Smooth muscle cell of the coronary artery (primary cell): ENCODE results near the gene XRCC6. TPM values are rescaled to one million over a fixed set of nuclear protein-coding genes. Genes with fewer than 3 reads are reported as not detected.

Experiments used
- total RNA-seq: library from RNA; depleted of rRNA; stranded (reverse); fragments of >200 nt; gene quantifications from 2 replicates; pipeline ENCODE4 v1.2.3, GENCODE V29; 2014; ENCODE audit warnings: low replicate concordance

Gene XRCC6
- 210 and 290 TPM in 2 replicates for total RNA-seq

GRCh38 chr22:41621099-41621910 lies at the start of gene XRCC6:
TSS of gene XRCC6 (plus strand) at chr22:41621295. CDS start at chr22:41622005, 710 bp downstream.

GRCh38 chr22:41589391-41590241 lies 31.5 kb upstream of the XRCC6 start, which contains the start of gene PMM1:
TSS of gene PMM1 (minus strand) at chr22:41589840. CDS start at chr22:41589805, 35 bp downstream.

DNA sequence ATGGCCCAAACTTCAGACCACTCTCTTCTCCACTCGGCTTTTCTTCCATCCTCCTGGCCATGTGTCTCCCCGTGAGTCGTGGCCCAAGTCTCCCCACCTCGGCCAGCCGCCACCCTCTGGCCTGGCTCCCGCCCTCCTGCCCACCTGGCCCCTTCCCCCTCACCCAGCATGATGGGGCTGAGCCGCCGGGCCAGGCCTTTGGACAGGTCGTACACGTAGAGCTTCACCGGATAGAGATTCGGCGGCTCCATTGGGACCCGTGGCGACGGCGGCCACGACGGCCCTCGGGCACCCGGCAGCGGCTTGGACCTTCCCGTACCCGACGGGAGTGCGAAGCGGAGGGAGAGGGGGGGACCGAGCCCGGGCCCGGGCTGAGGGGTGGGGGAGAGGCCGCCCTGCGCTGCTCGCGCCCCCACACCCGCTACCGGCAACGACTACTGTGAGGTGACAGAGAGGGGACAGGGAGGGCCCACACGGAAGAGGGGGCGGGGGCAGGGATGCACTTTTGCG lies 451 bp upstream of the XRCC6 start, which contains the start of gene DESI1:
TSS of gene DESI1 (minus strand) at position 455 of the 510 bp plus-strand sequence. CDS start at position 251, 204 bp downstream.

DNA sequence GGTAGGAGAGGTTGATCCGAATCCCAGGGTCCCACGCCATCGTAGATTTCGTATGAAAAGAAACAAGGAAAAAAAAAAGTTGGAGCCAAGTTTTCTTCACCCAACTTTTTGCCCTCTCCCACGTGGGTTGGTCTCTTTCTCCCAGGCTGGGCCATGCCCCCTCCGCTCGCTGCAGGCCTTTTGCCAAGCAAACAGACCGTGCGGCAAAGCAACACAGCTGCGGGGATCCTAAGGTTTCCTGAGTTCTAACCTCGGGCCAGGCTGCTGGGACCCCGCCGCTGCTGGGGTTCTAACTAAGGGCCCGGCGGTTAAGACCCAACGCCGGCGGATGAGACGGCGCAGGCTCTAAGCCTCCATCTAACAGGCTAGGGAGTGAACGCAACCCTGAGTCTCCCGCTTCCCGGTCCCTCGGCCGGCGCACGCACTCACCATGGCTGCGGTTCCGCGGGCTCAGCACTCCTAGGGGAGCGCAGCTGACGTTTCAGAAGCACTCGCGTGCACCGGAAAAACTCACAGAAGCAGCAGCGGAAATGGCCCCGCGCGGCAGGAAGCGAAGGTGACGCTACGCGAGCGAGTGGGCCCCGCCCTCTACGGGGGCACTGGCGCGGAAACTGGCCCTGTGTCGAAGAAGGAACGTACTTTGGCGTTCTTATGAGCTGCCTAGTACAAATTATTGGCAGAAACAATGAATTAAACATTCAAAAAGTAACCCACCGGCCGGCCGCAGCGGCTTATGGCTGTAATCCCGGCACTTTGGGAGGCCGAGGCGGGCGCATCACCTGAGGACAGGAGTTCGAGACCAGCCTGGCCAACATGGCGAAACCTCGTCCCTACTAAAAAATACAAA lies 67.5 kb downstream of the XRCC6 start, which contains the start of gene SNU13:
TSS of gene SNU13 (minus strand) at position 503 of the 847 bp plus-strand sequence. CDS start at position 432, 71 bp downstream.

GRCh38 chr22:41699264-41700107 lies 78.4 kb downstream of the XRCC6 start, which contains the start of gene MEI1:
TSS of gene MEI1 (plus strand) at chr22:41699503. CDS start at chr22:41699539, 36 bp downstream.

Other genes with a start within 250 kb of the XRCC6 start
- gene TEF, start 239.4 kb upstream of the XRCC6 start, total RNA-seq: 4.5 and 10.5 TPM in 2 replicates
- gene TOB2, start 174.5 kb upstream of the XRCC6 start, total RNA-seq: 10.1 TPM in 2 replicates
- gene PHF5A, start 152.6 kb upstream of the XRCC6 start, total RNA-seq: 59.8 and 62.2 TPM in 2 replicates
- gene ACO2, start 152.2 kb upstream of the XRCC6 start, total RNA-seq: 67.7 and 78.2 TPM in 2 replicates
- gene POLR3H, start 76.8 kb upstream of the XRCC6 start, total RNA-seq: 20.2 and 33.2 TPM in 2 replicates
- gene CSDC2, start 60.3 kb upstream of the XRCC6 start, total RNA-seq: 1.4 and 9.3 TPM in 2 replicates
- 25.5 and 26.2 TPM in 2 replicates for gene PMM1, start 31.5 kb upstream of the XRCC6 start, total RNA-seq
- 6.4 and 12.7 TPM in 2 replicates for gene DESI1, start 252 bp upstream of the XRCC6 start, total RNA-seq
- gene SNU13, start 67.6 kb downstream of the XRCC6 start, total RNA-seq: 76.8 and 94.9 TPM in 2 replicates
- 0.12 and 1.1 TPM in 2 replicates for gene MEI1, start 78.2 kb downstream of the XRCC6 start, total RNA-seq
- 4.0 and 7.5 TPM in 2 replicates for gene CCDC134, start 179.4 kb downstream of the XRCC6 start, total RNA-seq
- gene SREBF2, start 211.8 kb downstream of the XRCC6 start, total RNA-seq: 30.1 and 48.3 TPM in 2 replicates